ENCODE results near the gene SPPL2B.
"Not testable (repeated sequence)": the region's sequence is repeated elsewhere in the genome, so short reads cannot be mapped to it uniquely, and the experiment has no call there.

SPPL2B gene

DNA sequence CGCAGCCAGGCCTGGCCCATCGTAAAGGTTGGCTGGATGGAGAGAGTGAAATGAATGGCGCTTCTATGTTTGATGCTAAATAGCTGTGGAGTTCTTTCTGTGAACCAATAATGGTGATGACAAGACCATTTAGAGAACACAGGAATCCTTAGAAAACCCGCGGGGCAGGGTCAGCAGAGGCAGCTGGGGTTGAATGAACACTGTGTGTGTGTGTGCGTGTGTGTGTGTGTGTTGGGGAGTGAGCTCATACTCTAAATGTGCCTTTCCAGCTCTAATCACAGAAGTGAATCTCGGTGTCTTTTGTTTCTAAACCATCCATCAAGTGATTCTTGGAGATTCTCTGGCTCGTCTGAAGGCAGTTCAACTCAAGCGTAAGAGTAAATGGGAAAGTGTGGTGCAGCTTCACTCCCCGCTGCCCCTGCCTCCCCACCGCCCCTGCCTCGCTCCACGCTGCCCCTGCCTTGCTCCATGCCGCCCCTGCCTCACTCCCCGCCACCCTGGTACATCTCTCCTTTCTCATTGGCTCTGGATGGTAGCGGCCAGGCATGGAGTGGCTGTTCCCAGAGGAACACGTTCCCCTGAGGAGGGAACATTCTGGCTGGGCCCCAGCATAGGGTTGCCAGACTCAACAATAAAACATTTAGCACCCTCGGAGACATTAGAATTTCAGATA is 52.8 kb downstream of the SPPL2B start:
- peak; percentile 49 for DNase-seq (ENCODE audit: low read depth, low spot score)

DNA sequence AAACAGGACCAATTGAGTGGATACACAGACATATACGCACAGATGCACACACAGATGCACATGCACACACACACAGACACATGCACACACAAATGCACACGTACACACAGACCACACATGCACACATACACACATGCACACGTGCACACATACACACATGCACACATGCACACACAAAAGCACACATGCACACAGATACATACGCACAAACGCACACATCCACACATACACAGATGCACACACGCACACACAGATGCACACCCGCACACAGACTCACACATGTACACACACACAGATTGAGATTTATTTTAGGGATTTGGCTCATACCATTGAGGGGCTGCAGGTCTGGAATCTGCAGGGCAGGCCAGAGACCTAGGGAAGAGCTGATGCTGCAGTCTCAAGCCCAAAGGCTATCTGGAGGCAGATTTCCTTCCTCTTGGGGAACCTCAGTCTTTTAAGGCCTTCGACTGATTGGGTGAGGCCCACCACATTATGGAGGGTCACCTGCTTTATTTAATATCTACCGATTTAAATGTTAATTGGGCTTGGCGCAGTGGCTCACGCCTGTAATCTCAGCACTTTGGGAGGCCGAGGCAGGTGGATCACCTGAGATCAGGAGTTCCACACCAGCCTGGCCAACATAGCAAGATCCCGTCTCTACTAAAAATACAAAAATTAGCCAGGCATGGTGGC is 54.2 kb downstream of the SPPL2B start:
- DNase-seq (ENCODE audit: low read depth, low spot score), result no peak

DNA sequence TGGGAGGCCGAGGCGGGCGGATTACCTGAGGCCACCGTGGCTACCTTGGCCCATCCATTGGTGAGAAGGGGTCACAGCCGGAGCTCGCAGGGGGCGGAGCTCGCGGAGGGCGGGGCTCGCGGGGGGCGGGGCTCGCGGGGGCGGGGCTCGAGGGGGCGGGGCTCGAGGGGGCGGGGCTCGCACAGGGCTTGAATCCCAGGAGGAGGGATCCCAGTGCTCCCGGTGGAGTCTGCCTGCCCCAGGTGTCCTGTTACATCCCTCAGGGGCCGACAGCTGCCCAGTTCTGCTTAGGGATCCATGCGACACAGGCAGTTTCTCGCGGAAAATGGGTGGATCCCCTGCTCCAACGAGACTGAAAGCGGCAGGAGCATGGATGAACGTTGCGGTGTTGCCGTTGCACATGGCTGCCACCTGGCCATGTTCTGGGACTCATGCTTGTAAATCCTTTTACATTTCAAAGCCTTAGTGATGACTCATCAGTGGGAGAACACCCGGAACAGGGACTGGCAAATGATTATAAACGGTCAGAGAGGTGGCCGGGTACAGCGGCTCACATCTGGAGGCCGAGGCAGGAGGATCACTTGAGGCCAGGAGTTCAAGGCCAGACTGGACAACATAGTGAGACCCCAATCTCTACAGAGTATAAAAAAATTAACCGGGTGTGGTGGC is 56.7 kb downstream of the SPPL2B start:
- peak; percentile 92 for DNase-seq (ENCODE audit: low read depth, low spot score)

DNA sequence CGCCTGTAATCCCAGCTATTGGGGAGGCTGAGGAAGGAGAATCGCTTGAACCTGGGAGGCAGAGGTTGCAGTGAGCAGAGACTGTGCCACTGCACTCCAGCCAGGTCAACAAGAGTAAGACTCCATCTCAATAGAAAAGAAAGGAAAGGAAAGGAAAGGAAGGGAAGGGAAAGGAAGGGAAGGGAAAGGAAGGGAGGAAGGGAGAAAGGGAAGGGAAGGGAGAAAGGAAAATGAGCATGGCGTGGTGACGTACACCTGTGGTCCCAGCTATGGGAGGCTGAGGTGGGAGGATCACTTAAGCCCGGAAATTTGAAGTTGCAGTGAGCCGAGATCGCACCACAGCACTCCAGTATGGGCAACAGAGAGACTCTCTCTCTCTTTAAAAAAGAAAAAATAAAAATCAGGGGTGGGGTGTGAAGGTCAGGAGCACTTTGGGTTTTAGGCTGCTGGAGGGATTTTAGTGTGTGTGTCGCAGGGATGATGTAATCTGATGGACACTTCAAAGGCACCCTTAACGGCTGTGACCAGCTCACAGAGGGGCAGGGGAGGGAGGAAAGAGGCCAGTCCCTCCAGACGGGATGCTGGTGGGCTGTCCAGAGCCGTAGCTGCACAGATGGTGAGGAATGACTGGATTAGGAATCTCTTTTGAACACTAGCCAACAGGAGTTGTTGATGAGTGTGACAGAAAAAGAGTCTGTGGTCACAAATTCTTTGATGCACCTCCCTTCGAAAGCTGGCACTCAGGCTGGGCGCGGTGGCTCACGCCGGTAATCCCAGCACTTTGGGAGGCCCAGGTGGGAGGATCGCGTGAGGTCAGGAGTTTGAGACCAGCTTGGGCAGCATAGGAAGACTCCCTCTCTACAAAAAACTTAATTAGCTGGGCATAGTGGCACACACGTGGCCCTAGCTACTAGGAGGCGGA is 59.1 kb downstream of the SPPL2B start:
- no peak for DNase-seq (ENCODE audit: low read depth, low spot score)

DNA sequence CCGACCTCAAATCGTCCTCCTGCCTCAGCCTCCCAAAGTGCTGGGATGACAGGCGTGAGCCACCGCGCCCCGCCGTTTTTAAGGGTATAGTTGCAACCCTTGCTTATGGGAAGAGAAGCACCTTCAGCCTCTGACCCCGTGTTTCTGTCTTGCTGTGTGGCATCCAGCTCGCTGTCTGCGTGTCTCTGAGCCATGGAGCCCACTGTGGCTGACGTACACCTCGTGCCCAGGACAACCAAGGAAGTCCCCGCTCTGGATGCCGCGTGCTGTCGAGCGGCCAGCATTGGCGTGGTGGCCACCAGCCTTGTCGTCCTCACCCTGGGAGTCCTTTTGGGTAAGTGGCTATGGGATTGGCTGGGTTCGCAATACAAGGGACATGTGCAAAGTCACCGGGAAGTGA is 61.1 kb downstream of the SPPL2B start:
- DNase-seq (ENCODE audit: low read depth, low spot score), result no peak

DNA sequence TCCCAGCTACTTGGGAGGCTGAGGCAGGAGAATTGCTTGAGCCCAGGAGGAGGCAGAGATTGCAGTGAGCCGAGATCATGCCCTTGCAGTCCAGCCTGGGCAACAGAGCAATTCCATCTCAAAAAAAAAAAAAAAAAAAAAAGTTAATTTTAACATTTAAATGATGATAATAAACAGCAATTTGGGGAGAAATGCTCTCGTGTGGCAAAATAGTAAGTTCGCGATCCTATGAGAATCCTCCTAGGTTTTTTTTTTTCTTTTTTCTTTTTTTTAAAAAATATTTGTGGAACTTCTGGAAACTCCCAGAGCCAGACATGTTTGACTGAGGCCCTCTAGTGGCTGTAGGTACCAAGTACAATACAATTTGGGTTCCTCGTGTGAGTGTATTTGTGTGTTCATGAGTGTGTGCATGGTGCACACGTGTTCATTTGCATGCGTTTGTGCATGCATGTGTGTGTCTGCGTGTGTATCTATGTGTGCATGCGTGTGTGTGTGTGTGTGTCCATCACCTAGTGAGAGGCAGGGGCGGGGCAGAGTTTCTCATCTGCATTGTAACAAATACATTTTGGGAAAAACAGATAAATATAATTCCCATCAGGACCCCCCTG is 62.7 kb downstream of the SPPL2B start:
- peak; percentile 47 for DNase-seq (ENCODE audit: low read depth, low spot score)

DNA sequence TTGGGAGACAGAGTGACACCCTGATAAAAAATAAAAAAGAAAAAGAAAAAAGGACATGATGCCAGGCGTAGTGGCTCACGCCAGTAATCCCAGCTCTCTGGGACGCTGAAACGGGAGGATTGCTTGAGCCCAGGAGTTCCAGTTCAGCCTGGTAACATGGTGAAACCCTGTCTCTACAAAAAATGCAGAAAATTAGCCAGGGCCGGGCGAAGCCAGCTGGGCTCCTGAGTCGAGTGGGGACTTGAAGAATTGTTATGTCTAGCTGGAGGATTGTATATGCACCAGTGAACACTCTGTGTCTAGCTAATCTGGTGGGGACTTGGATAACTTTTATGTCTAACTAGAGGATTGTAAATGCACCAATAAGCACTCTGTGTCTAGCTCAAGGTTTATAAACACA is 63.9 kb downstream of the SPPL2B start:
- DNase-seq (ENCODE audit: low read depth, low spot score), result no peak

DNA sequence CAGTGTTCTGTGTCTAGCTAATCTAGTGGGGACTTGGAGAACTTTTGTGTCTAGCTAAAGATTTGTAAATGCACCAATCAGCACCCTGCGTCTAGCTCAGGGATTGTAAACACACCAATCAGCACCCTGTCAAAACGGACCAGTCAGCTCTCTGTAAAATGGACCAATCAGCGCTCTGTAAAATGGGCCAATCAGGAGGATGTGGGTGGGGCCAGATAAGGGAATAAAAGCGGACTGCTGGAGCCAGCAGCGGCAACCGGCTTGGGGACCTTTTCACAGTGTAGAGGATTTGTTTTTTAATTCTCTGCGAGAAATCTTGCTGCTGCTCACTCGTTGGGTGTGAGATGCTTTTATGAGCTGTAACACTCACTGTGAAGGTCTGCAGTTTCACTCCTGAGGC is 64.4 kb downstream of the SPPL2B start:
- DNase-seq (ENCODE audit: low read depth, low spot score), result peak; percentile 23

DNA sequence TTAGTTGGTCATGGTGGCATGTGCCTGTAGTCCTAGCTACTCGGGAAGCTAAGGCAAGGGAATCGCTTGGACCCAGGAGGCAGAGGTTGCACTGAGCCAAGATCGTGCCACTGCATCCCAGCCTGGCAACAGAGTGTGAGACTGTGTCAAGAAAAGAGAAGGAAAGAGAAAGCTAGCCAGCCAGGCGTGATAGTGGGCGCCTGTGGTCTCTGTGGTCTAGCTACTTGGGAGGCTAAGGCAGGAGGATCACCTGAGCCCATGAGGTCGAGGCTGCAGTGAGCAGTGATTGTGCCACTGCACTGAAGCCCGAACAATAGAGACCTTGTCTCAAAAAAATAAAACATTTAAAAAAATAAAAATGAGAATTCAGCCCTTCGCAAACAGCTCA is 65.6 kb downstream of the SPPL2B start:
- no peak for DNase-seq (ENCODE audit: low read depth, low spot score)

DNA sequence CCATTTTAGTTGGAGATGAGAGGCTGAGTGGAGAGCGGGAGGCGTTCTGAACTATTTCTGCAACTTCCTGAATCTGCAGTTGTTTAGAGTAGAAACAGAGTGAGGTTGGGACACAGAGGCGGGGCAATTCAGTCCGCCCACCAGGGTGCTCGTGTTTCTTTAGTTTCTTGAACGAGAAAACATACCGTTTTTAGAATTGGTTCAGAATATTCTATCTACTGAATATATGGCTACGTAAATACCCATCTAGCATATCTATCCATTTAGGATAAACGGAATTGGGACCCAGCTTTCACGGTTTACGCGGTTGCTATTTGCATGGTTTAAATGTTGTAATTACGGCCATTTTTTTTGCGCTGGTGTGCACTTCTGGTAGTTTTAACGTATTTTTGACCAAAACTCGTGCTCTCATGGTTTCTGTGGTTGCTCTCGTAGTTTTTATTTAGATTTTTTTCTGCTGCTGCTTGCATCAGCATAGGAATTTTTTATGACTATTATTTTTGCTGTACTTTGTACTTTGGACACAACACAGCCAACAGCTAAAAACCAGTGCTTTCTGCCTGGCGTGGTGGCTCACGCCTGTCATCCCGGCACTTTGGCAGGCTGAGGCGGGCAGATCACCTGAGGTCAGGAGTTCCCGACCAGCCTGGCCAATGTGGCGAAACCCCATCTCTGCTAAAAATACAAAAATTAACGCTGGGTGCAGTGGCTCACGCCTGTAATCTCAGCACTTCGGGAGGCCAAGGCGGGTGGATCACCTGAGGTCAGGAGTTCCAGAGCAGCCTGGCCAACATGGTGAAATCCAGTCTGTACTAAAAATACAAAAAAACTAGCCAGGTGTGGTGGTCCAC is 66.2 kb downstream of the SPPL2B start:
- DNase-seq (ENCODE audit: low read depth, low spot score), result no peak

DNA sequence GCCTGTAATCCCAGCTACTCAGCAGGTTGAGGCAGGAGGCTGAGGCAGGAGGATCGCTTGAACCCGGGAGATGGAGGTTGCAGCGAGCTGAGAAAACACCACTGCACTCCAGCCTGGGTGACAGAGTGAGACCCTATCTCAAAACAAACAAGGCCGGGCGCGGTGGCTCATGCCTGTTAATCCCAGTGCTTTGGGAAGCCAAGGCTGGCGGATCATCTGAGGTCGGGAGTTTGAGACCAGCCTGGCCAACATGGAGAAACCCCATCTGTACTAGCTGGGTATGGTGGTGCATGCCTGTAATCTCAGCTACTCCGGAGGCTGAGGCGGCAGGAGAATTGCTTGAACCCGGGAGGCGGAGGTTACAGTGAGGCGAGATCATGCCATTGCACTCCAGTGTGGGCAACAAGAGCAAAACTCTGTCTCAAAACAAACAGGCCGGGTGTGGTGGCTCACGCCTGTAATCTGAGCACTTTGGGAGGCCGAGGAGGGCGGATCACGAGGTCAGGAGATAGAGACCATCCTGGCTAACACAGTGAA is 66.9 kb downstream of the SPPL2B start:
- DNase-seq (ENCODE audit: low read depth, low spot score), result not testable (repeated sequence)

DNA sequence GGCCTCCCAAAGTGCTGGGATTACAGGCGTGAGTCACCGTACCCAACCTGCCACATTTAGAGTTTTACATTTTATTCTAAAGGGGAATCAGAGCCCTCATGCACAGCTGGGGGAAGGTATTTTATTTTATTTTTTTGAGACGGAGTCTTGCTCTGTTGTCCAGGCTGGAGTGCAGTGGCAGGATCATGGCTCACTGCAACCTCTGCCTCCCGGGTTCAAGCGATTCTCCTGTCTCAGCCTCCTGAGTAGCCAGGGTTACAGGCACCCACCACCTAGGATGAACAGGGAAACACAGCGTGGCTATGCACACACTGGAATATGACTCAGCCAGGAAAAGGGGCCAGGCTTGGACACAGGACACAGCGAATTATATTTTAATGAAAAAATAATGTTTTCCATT is 68.7 kb downstream of the SPPL2B start:
- DNase-seq (ENCODE audit: low read depth, low spot score), result not testable (repeated sequence)

DNA sequence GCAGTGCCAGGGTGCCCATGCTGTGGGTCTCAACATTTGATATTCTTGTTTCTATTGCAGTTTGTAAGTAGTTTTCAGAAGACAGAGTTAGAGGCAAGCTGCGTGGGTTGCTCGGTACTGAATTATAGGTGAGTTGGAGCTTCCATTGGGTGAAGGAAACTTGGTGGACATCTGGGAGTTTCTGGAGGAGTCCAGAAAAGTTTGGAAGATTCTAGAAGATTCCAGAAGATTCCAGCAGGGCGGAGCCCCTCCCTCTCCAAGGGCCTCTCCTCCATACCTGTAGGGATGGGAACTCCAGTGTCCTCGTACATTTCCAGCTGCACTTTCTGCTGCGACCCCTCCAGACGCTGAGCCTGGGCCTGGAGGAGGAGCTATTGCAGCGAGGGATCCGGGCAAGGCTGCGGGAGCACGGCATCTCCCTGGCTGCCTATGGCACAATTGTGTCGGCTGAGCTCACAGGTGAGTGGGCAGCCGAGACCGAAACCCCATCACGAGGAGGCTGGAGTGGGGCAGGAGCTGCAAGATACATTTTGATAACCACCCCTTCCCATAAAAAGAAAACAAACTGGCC is 70.3 kb downstream of the SPPL2B start:
- DNase-seq (ENCODE audit: low read depth, low spot score), result no peak

DNA sequence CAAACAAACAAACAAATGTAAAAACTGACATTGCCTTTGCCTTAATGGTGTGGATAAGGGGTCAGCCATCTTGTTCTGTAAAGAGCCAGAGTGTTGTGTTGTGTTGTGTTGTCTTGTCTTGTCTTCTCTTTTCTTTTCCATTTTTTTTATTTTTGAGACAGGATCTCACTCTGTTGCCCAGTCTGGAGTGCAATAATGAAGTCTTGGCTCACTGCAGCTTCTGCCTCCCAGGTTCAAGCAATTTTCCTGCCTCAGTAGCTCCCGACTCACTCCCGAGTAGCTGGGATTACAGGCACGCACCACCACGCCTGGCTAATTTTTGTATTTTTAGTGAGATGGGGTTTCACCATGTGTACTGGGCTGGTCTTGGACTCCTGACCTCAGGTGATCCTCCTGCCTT is 71.1 kb downstream of the SPPL2B start:
- no peak for DNase-seq (ENCODE audit: low read depth, low spot score)

Measured in ELF-1 (cell line).